NCI-H2107 treated with DMSO at 0.1 percent for 48 hours (cell line): ENCODE measurements around the gene TFEB.

Experiments
- DNase-seq: peaks from one replicate; lab custom pipeline; 2025; ENCODE audit not compliant: unreplicated experiment; lab: John Stamatoyannopoulos, UW

Gene TFEB

DNA sequence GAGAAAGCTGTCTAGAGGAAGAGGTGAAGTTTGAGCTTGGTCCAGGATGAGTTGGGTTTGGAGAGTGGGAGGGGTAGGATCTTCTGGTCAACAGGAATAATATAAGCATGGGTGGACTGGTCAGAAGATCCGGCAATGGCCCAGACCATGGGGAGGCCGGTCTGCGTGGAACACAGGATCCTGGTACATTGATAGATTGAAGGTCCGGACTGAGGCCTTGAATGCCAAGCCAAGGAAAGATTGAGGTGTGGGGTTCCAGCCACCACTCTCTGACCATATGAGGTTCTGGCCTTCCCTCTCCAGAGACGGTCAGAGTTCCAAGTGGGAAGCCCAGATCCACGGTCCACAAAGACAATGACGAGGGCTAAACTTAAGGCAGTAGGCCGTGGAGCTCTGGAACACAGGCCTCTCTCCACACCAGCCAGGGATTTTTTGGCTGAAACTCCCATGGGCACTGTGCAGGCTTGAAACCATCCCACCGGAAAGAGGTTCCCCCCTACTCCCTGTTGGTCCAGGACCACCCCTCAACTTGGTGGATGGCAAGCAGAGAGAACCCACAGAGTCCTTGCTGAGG is 94.0 kb downstream of the TFEB start:
- DNase-seq = no peak

DNA sequence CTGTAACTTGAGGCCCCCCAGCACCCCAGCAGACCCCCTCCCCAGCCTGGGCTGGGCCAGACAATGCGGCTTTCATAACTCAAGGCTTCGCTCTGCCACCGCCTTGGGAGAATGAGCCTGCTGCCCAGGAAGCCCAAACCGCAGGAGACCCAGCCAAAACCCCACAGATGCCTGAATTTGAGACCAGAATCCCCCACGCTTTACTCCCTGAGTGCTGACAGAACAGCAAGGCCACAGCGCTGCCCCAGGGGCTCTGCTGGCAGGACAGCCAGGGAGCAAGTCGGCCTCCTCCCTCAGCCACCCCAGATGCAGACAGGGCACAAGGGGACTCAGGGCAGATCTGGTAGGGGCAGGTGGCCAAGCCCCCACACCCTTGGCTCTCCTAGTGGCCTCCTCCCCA is 95.0 kb downstream of the TFEB start:
- DNase-seq = no peak

DNA sequence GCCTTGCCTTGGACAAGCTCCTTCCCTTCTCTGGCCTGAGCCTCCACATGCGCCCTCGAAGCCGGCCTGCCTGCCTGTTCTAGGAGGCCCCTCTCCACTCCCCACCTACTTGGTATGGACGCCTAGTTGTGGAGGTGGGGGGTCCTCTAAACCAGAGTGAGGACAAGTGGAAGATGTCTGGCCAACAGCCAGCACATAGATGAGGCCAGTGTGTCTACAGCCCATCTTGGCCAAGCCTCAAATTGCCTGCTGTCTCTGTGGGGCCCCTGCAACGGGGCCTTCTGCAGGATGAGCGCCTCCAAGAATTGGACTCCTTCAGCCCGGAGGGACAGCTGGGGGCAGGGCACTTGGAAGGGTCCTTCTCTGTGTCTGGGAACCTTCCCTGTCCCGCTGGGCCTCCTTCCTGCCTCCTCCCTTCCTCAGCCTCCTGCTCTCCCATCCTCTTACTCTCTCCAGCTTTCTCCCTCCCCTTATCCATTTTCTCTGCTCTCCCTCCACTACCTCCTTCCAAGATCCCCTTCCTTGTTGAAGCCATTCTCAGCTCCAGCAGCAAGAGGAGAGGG is 95.5 kb downstream of the TFEB start:
- no peak for DNase-seq

DNA sequence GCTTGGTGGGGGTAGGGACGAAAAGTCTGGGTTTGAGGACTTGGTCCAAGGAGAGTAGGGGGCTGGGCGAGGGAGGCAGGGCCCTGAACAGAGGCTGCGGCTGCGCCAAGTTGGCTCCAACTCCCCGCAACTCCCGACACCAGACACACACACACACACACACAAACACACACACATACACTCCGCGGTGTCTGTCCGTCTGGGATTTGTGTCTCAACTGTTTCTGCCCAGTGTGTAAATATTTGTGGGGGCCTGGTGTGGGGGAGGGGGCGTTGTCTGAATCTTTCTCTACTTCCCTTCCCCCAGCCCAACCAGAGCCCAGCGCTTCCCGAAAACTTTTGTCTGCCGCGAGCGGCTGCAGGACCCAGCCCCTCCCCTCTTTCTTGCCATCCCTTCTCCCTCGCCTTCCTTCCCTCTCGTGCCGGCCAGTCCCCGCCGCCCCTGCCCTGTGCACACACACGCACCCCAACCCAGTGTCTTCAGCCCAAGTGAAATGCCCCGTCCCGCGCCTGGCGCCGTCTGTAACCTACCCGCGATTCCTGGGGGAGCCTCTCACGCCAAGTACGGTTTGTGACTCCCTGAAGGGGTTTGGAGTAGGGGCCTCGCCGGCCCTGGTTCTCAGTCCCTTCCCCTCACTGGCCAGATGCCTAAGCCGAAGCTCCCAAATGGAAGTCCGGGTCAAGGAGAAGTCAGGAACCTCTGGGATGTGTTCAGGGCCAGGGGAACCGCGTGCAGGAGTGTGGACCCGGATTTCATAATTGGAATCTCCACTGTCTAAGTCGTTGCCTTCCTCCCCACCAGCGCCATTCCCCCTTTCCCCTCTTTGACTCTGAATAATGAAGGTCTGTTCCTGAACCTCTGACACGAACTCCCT is 96.2 kb downstream of the TFEB start:
- DNase-seq = no peak

DNA sequence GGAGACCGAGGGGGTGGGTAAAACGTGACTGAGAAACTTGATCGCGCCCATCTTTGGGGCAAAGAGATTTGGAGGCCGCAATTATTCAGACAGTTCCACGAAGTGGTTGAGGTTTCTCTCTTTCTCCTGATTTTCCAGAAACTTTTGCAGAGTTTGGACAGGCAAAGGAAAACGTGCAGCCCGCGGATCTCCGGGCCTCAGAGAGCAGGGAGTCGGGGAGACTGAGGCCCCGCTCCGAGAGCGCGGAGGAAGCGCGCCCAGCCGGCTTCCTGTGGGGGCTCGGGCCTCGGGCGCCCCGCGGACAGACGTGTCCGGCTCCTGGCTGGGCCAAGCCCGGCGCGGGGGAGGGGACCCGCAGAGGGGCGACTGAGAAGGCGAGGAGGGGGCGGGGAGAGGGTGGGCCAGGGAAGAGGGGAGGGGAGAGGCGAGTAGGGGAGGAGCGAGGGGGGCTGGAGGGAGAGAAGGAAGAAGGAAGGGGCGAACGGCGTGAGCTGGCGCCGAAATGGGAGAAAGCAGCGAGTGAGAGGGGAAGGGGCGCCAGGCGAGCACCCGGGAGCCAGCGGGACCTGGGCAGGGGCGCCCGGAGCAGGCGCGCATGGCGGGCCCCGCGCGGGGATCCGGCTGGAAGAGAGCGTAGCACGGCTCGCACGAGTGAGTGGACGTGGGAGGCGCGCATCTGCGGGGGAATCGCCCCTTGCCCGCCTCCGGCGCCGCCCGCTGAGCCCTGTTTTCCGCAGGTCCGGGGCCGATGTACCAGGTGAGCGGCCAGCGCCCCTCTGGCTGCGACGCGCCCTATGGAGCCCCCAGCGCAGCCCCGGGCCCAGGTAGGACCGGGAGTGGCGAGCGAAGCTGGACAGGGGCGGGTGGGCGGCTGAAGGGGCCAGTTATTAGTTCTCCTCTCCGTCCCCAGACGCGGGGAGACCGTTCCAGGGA is 97.1 kb downstream of the TFEB start, which contains the start of gene MDFI:
Gene MDFI, plus strand, starts transcription at position 467 of the 933 bp plus-strand sequence. Its CDS starts 282 bp downstream, at position 749.
- DNase-seq = no peak

DNA sequence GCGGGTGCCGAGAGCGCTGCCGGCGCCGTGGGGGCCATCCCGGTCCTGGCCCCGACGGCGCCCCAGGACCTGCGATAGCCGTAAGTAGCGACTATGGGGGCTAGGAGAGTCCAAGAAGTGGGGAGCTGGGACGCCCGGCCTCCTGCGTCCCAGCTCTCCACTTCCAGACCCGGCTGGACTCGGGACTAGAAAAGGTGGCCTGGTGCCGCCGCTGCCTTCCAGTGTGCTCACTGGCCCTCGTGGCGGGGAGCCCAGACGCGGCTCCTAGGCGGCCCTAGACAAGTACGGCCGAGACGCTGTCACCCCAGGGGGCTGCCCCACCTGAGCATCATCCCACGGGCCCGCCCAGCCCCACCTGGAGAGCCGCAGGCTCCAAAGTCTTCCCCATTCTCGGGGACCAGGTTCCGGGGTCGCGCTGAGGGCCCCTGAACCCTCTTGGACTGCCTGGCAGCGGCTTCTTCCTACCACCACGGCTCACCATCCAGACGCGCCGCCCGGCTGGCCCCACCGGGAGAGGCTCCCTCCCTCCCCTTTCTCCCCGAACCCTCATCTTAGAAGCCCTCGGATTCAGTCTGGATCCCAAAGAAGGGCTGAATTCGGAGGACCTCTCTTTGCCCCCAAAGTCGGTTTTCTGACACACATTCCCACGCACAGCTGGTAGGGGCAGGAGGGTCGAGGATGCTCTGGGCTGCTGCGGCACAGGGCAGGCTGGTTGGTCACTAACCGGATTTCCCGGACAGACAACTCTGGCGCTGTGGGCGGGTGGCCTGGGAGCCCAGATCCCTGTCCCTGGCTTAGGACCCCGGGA is 98.0 kb downstream of the TFEB start:
- no peak for DNase-seq

DNA sequence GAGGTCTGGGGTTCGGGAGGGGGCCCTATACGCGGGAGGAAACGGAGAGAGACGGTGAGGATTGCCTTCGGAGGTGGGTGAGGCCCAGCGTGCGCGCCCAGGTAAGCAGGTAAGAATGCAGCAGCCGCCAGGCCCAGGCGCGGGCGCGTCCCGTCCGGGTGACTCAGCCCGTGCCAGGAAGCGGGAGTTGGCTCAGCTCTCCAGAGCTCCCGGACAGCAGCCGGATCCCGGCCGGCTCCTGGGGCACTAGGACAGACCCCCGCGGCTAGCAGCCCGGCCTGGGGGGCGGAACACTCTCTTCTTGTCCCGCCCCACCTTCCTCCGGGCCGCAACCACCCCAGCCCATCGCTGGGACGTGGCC is 98.6 kb downstream of the TFEB start:
- DNase-seq = no peak

DNA sequence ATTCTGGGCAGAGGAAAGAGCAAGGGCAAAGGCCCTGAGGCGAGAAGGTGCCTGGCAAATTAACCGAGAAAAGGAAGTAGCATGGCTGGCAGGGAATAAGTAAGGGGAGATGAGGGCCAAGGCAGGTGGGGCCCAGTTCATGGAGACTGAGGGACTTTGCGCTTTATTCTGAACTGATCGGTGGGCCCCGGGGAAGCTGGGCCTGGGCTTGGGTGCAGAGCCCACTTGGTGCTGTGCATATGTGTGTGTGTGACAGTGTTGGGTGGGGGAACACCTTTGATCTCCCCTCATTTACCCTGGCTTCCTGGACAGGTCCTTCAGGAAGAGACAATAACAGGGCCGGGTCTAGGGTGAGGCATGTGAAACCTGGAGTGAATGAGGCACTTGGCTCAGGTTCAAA is 100.0 kb downstream of the TFEB start:
- no peak for DNase-seq

DNA sequence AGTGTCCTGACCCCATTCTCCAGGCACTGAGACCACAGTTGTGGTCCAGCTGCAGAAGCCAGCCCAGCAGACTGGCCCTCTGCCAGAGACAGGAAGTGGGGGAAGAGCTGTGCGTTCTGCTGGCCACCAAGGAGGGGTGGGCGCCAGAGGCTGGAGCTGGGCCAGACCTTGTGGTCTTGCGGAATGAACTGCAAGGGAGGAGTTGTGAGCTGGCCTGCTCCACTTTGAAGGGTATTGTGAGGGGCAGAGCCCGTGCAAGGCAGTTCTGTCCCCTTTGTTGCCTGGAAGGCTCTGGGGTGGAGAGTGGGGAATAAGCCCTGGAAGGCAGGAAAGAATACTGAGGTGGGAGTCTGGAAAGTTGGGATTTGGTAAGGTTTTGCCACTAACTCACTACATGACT is 100.8 kb downstream of the TFEB start:
- DNase-seq = no peak
